Stimulated activated CD4-positive, alpha-beta T cell treated with anti-CD3 and anti-CD28 coated beads, Interleukin-2, amount 100 ng/mL, for 4 hours (primary cell): ENCODE data around the gene SUB1.
"Not testable (repeated sequence)": the region's sequence is repeated elsewhere in the genome, so short reads cannot be mapped to it uniquely, and the experiment has no call there.

Experiments used
- DNase-seq: peaks from one replicate; pipeline ENCODE4 v3.0.0-alpha.2; 2020; ENCODE audit warnings: low read depth

Gene SUB1

GRCh38 chr5:32565145-32565544 lies 20.2 kb upstream of the SUB1 start:
- DNase-seq, result no peak

- no peak for DNase-seq
Observed at GRCh38 chr5:32566319-32567111, 18.8 kb upstream of the SUB1 start.

DNA sequence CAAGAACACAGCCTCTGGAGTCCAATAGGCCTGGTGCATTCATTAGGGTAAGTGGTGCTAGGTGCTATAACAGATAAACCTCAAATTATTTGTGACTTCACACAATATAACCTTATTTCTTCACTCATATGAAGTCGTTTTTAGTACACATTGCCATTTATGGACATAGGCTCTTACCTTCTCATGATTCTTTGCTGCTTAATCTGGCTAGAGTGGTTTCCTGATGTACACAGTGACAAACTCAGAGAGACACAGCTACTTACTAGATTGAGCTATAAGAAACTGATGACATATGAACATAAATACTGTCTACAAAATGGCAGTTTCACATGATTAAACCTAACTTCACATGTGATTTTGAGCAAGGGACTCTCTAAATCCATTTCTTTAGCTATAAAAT lies 14.2 kb upstream of the SUB1 start:
- no peak for DNase-seq

DNA sequence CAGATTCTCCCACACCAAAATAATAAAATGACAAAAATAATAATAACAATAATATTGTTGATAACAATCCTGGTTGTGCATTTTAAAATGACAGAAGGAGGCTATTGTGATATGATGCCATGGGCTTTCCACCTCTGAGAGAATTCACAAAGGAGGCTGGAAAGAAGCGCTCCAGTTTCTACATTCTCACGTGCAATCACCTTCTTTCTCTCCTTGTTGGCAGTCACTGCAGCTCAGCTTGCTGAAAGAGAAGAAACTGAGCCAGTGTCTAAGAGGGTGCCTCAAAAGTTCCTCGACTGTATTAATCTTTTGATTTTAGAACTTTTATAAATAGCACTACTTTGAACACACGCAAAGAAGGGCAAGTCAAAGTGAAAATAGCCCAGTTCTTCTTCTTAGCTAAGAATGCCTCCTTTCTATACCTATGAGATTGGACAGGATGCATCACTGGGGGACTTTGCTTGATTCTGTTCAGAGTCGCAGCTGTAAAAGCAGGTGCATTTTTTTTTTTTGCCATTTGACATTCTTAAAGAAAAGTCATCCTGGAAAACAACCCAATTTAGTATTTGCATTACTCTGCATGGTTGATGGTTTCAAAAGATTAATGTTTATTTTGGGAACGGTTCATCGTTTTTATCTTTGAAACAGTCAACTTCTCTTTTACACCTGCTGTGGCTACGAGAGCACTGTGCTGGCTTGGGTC lies 12.4 kb upstream of the SUB1 start:
- DNase-seq, result no peak

DNA sequence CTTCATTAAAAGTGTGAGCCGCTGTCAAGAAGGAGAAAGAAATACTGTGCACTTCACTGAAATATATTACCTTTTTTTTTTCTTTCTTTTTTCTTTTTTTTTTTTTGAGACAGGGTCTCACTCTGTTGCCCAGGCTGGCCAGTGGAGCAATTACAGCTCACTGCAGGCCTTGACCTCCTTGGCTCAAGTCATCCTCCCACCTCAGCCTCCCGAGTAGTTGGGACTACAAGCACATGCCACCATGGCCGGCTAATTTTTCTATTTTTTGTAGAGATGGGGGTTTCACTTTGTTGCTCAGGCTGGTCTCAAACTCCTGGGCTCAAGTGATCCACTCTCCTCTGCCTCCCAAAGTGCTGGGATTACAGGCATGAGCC lies 11.9 kb upstream of the SUB1 start:
- DNase-seq, result not testable (repeated sequence)

GRCh38 chr5:32574540-32575175 lies 10.7 kb upstream of the SUB1 start:
- no peak for DNase-seq

DNA sequence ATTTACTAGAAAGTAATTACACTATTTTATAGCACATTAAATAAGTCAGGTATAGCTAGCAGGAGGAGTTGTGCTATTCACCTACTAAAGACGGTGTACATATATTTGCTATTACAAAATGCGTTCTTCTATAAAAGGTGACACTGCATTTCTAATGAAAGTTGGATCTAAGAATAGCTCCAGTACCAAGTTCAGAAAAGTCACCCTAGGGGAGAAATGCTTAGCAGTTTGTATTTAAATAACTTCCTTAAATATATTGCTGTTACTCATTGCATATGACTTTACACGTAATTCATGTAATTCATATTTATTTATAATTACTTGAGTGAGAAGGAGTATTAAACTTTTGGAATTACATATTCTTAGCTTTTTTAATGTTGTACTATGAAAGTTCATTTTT lies 7.0 kb upstream of the SUB1 start:
- DNase-seq, result no peak

GRCh38 chr5:32578764-32579163 lies 6.6 kb upstream of the SUB1 start:
- DNase-seq, result no peak

DNA sequence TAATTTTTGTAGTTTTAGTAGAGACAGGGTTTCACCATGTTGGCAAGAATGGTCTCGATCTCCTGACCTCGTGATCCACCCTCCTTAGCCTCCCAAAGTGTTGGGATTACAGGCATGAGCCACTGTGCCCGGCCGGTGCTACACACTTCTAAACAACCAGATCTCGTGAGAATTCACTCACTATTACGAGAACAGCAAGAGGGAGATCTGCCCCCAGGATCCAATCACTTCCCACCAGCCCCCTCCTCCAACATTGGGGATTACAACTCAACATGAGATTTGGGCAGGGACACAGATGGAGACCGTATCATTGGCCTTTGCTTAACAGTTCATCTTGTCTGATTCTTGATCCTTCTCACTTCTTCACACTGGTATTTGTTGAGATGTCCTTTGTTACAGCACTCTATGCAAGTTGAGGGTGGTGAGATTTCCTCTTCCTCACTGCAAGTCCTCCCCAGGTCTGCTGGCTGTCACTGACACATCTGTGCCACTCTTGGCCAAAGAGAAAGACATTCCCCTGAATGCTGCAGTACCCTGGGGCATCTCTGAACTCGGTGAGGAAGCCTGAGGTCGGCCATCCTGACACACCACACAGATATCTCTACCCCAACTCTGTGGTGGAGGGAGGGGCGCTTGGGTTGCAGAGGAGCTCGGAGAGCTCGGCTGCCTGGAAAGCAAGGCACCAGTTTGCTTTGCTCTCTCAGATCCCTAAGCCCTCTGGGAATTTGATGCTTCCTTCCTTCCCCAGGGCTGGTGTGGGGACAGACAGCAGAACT lies 4.2 kb upstream of the SUB1 start:
- DNase-seq, result no peak

DNA sequence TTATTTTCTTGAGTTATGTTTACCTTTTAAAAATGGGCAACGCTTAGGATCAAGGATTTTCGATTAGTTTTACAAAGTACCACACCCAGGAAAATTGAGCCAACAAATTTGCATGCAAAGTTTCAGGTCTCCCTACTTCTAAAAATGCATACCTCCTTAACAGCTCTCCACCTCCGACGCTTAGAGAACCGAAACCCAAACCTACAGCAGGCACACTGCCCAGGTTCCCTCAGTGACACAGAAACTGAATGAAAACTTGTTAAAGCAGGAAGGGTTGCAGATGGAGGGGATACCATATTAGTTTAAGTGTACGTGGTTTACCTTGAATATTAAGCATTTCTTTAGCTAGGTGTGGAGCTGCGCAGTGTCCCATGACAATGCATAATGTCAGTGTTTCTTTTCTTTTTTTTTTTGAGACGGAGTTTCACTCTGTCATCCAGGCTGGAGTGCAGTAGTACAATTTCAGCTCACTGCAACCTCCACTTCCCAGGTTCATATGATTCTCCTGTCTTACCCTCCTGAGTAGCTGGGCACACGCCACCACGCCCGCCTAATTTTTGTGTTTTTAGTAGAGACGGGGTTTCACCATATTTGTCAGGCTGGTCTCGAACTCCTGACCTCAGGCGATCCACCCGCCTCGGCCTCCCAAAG lies 1.6 kb upstream of the SUB1 start:
- DNase-seq, result peak; percentile 13

DNA sequence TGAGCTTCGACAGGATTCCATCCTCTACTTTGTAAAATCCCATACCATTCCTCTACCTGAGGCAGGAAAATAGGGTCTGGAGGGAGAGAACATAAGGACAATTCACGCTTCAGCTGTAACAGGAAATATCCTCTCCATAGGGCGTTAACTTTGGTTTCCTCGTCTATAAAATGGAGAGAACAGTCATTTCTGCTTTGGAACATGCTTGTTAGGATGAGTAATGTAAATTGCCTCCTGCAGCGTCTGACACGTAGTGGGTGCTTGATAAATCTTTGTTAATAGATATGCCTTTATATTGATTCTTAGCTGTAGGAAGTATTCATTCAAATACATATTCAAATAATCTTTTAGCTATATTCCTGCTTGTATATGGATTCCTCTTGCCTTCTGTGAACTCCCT lies 711 bp upstream of the SUB1 start:
- no peak for DNase-seq

DNA sequence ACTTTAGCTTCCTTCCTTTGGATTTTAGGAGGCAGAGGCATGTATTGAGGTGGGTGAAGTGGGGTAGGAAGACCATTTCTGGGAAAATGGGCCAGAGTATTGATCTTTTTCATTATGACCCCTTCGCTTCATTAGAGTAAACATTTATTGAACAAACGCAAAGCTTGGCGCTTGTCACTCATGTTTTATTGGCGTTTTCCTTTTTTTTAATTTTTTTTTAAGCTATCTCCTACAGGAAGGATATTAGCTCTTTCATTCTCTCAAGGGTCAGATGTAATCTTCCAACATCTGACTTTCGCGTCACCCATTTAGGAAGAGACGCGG lies 273 bp upstream of the SUB1 start:
- no peak for DNase-seq

DNA sequence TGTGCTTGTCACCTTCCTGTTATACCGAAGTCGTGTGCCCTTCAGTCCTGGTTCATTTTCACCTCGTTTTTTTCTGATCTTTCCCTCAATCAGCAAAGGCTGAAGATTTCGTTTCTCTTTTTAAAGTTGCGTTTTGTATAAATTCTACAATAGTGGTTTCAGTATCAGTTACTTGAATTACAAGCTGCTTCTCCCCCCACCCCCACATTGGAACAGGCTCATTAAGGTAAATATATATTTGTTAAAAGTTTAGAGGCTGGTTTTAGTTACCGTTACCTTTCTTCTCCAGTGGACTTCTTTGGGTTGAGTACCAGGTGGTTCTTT lies 881 bp downstream of the SUB1 start:
- DNase-seq, result peak; percentile 17

DNA sequence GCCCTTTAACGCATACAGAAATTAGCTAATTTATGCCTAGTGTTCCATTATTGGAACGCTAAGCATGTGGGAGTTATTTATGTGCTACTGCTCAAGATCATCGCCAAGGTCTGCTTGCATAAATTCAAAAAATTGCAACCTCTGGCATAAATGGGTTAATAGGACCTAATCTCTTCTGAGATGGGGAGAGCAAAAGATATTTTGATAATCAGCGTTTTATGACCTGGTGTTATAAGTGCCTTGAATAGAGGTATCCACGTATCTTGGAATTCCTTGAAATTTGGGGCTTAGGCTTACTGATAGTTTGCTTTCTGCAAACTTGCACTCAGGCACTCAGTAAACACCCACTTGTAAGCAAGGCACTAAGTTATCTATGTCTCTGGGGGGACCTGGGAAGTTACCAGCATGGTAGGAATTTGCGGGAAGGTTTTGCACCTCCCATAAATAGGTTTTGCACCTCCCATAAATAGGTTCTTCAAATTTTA lies 1.8 kb downstream of the SUB1 start:
- DNase-seq, result no peak

DNA sequence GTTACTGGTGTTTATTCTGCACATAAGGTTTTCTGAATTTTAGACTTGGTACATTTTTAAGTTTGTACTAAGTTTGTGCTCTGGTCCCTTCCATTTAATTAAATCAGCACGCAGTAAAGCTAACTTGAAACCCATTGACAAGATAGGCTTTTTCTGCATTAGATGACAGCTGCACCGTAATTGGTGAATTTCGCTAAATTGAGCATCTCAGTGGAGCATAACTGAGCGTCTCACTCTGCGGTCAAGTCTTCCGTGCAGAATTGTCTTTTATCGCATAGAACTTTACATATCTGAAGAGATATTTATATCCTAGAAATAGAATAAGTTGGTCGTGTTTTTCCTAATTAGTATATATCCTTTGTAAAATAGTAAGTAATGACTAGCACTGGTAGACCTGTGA lies 4.1 kb downstream of the SUB1 start:
- no peak for DNase-seq

DNA sequence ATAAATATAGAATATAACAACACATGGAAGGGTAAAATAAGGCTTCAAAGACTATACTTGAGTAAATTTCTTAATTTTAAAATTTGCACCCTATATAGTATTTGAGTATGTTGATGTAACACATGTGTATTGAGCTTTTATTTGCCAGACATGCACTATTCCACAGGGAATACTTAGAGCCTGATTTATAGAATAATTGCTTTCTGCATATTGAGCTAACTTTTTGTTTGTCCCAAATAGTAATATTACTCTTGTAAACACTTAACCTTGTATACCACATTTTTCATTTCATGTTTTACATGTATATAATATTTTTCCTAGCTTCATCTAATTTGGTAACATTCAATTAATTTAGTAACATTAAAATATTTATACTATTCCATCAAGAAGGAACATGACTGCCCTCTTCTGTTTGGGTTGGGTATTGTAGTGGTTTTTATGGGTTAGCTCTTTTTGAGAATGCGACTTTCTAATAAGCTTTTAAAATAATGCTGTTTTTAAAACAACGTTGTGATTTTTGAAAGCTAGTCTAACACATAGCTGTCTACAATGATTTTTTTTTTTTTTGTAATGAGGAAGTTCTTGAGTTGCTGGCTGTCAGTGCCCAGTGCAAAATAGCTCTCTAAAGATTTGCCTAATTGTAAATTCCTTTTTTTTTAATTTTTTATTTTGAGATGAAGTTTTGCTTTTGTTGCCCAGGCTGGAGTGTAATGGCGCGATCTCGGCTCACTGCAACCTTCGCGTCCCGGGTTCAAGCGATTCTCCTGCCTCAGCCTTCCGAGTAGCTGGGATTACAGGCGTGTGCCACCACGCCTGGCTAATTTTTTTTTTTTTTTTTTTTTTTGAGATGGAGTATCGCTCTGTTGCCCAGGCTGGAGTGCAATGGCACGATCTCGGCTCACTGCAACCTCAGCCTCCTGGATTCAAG lies 4.8 kb downstream of the SUB1 start:
- DNase-seq, result peak; percentile 26

DNA sequence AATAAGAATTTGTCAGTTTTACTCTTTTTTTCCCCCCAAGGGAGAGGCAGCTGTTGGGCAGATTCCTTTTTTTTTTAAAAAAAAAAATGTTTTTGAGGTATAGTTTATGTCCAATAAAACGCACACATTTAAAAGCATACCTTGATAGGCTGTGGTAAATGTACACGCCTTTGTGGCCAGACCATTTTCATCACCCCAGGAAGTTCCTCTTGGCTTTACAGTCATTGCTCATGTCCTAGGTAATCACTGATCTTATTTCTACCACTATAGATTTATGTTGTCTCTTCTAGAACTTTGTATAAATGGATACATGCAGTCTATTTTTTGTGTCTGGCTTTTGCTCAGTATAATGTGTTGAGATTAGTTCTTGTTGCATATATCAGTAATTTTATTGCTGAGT lies 9.8 kb downstream of the SUB1 start:
- DNase-seq, result no peak

DNA sequence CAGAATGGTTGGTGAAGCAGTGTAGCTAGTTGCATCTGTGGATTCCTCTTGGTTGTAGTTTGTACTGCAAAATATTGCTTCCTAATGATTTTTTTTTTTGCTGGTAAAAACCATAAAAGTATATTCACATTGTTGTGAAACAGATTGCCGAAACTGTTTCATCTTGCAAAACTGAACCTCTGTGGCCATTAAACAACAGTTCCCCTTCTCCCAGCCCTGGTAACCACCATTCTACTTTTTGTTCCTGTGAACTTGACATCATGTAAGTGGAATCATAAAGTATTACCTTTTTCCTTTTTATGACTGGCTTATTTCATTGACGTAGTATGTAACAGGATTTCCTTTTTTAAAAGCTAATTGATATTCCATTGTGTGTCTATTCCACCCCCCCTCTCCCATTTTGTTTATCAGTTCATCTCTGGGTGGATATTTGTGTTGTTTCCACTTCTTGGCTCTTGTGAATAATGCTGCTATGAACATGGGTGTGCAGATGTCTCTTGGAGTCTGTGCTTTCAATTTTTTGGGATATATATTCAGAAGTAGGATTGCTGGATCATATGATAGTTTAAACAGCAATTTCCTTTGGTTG lies 11.8 kb downstream of the SUB1 start:
- no peak for DNase-seq

GRCh38 chr5:32598260-32598937 lies 13.0 kb downstream of the SUB1 start:
- no peak for DNase-seq

- DNase-seq, result no peak
Observed at GRCh38 chr5:32598997-32599549, 13.7 kb downstream of the SUB1 start.
